Renal pelvis (tissue), 4 donors: ENCODE data around the gene MYO1H. TPM values are rescaled to one million over a fixed set of nuclear protein-coding genes. Genes with fewer than 3 reads are reported as not detected.

Source experiments
- DNase-seq: peaks from one replicate; pipeline ENCODE4 v3.0.0-alpha.2; 2013
- polyA plus RNA-seq, 3 donors: library from polyadenylated mRNA; unstranded; fragments of 120-200 nt; gene quantifications; one replicate each; pipeline ENCODE4 v1.2.1, GENCODE V29; 2013; ENCODE audit not compliant: insufficient read length in 3 of 3

Gene MYO1H
- polyA plus RNA-seq, 3 donors: 1.3 to 3.9 (median 1.5) TPM

DNA sequence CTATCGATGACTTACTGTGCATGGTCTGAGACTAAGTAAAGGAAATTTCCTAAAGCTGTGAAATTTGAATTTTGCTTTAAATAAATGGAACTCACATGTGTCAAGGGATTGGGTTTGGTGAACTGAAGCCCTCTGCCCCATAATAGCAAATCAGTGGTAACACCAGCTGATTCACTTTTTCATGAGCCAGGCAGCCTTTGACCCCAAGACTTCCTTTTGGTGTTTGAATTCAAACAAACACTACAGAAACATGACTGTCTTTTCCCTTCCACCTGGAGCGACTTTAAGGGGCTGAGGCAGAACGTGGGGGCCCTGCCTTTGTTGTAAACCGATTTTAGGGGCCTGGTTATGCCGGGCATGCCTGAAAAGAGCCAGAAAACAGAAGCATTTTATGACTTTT is 100.6 kb downstream of the MYO1H start:
- DNase-seq: no peak

DNA sequence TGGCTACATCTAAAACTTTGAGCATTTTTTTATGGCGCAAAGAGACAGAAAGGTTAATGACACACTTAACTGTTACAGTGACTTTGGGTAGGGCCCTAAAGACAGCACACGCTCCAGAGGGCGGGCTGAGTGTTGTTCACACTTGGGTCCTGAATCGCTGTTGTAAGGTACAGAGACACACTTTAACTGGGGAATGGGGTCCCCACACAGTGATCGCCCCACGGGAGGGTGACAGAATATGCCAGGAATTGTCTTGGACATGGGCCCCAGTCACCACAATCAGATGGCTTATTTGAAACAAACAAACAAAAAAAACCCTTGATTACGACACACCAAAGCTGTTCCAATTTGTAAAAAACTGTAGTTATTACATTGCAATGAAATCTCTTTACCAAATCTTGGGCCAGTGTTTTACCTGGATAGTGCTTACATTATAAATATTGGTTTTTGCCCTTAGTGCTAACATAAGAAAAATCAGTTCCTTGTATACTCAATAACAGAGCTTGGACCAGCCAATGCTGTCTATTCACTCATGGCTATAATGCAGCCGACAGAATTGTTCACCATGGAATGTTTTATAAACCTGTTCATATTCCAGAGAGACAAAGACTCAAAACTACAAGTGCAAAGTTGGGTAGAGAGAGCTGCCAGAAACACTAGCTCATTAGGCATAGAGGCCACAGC is 101.1 kb downstream of the MYO1H start:
- no peak for DNase-seq

GRCh38 chr12:109449845-109450532 is 102.3 kb downstream of the MYO1H start:
- DNase-seq: no peak

GRCh38 chr12:109450980-109451379 is 103.3 kb downstream of the MYO1H start:
- no peak for DNase-seq

GRCh38 chr12:109451400-109451799 is 103.7 kb downstream of the MYO1H start:
- DNase-seq: no peak

DNA sequence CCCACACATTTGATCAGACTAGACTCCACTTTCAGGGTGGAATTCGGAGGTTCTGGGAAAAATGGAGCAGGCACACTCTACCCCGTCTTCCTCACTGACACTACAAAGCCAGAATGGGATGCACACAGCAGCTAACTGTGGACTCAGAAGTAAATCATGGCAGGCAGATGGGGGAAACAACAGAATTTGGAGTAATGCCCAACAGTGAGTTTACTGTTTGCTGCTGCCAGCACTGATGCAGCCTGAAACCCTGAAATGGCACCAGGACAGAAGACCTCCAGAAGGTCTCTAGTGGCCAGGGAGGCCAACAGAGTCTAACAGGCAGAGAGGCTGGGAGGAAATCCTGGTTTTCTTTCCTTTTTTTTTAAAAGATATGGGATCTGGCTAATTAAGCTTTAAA is 104.8 kb downstream of the MYO1H start:
- no peak for DNase-seq

DNA sequence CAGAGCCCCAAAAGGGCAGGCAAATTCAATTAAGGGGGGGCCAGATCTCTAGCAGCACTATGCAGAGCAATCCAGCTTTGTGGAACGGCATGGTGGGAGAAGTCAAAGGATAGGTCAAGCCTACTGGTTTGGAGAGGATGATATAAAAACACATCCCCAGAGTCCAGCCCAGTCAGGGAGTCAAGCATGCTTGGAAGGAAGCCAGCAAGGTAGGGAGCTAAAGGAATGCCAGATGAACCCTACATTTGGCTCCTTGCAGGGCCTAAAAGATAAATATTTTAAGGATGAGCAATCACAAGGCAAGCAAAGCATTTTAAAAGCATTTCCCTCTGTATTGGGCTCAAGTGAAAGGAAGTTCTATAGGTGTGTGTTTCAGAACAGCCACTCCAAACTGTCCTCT is 108.0 kb downstream of the MYO1H start:
- DNase-seq: no peak

- DNase-seq: no peak
Observed at GRCh38 chr12:109458086-109458485, 110.4 kb downstream of the MYO1H start.

GRCh38 chr12:109458771-109459208 is 111.1 kb downstream of the MYO1H start:
- peak; percentile 52 for DNase-seq

DNA sequence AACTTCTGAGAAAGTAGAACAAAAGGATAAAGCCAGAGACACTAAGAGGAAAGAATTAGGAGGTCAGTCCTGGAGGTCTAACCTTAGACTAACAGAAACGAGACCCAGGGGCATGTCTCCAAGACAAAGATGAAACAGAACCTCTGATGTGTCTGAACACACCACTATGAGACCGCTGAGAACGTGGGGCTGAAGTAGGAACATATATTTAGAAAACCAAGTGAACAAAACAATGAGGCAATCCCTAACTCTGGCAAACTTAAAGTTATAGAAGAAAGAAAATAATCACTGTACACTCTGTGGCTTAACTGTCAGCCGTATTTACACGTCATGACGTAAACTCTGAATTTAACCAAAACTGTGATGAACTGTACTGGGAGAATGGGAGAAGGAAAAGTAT is 111.5 kb downstream of the MYO1H start:
- DNase-seq: no peak

GRCh38 chr12:109460538-109460937 is 112.8 kb downstream of the MYO1H start:
- DNase-seq: no peak

GRCh38 chr12:109461049-109461845 is 113.5 kb downstream of the MYO1H start:
- DNase-seq: no peak

DNA sequence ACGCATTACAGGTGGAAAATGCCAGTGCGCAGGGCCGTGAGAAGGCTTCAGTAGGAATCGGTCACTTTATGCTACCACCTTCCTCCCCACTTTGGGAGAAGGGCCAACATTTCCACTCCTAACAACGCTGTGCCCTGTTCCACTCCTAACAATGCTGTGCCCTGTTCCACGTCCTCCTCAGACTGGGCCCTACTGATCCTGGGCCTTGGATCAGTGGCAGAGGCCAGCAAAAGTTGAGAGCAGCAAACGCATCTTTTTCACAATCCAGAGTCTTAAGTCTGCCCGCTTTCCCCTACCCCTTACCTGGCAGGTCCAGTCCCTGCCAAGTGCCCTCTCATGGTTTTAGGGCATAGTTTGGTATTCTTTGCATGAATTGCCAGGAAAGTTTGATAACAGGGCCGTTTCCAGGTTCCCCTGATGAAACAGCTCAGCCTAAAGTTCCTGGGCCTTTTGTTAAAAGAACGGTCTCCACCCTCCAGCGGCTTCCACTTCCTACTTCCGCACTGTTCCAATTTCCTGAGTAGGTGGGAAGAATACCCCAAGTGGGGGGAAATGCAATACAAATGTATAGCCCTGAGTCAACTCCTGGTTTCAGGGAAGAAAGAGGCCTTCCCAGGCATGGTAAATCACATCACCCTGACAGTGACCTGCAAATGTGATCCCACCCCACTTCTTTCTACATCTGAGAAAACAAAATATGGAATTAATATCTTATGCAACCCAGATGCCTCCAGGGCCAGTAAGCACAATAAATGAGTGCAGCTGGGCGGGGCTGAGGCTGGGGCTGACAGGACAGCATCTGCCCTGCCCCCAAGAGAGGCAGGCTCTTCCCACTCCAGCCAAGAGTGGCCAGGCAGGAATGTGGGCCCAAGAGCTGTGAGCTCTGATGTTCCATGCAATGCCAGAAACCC is 114.4 kb downstream of the MYO1H start:
- peak; percentile 77 for DNase-seq

DNA sequence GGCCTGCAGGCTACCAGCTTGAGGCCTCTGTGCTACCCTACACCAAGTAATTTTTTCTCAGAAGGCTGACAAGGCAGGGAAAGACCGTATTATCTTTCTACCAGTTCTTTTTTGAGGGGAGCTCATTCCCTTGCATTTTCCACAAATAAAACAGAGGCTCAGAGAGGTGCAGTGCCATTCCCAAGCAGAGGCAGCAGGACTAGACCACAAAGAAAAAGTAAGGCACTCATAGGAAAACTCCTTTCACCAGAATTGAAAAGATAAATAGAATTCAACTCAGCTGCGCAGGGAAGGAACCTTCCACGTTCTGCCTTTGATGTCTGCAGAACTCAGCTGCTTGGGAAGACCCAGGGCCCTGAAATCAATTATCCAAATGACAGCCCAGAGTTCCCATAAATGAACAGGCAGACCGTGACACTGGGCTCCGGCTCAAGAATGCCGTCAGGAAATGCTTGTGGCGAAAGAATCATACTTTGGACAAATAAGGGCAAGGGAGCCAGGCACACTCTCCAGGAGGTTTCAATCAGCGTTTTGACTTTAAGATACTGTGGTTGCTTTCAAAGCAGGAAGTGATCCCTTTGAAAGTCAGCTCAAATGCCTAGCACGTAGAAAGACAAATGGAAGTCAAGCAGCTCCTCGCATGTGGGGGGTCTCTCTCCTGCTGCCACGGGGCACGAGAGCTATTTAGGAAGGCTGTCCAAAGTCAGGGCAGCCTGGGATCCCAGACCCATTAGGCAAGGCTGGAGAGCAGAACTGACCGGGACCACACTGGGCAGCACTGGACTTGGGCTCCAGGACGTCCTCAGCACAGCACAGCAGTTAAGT is 115.4 kb downstream of the MYO1H start:
- DNase-seq: peak; percentile 95

DNA sequence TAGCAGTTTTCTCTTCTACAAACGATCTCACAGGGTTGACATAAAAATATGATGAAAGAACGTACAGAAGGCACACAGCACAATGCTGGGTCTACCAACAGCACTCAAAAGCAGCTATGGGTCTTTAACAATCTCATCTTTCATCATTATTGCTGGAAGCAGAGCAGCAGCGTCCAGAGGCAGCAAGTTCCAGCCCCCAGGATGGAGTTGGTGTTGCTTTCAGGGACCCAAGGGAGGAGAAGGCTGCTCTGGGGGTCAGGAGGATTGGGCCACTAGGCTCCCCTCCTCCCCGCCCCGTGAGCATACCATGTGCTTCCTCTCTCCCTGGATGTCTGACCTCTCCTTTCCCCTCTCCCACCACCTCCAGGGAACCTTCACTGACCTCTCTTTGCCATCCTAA is 116.1 kb downstream of the MYO1H start:
- DNase-seq: no peak

DNA sequence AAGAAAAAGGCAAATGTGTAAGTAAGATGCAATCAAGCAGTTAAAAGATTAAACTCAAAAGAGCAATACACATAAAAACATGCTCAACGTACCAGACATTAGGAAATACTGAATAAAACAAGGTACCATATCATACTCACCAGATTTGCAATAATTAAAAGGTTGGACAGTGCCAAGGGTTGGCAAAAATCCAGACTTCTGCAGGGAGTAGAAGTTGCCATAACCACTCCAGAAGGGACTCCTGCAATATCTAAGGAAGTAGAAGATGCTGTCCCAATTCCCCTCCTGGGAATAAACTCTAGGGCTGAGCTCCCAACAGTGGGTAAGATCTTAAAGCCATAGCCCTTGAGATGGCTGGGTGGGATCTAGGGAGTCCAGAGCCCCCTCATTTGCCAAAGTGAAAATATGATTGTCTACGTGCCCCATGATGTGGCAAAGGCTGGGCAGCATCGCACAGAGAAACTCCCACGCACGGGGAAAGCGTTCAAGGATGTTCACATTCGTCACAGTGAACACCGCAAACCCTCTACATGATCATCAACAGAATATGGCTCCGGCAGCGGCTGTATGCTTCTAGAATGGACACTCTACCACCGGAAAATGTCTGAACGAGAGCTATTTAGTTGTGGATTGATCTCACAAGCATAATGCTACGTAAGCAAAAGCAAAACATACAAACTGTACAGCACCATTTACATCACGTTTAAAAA is 117.1 kb downstream of the MYO1H start:
- DNase-seq: no peak

DNA sequence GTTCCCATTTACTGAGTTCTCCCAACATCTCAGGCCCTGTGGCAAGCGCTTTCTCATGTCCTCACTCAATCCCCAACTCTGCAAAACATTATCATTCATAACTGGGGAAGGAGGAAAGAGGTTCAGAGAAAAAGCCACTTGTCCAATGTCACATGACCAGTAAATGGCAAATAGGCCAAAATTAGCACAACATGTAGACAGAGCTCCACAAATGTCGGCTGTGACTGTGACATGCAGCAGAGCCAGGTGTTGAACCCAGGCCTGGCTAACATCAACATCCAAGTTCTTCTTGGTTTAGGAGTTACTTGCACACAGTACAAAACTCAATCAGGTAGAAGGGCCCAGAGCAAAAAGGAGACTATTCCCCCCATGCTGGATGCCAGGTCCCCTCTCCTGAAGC is 118.6 kb downstream of the MYO1H start:
- DNase-seq: no peak

GRCh38 chr12:109466821-109467220 is 119.1 kb downstream of the MYO1H start:
- DNase-seq: no peak

DNA sequence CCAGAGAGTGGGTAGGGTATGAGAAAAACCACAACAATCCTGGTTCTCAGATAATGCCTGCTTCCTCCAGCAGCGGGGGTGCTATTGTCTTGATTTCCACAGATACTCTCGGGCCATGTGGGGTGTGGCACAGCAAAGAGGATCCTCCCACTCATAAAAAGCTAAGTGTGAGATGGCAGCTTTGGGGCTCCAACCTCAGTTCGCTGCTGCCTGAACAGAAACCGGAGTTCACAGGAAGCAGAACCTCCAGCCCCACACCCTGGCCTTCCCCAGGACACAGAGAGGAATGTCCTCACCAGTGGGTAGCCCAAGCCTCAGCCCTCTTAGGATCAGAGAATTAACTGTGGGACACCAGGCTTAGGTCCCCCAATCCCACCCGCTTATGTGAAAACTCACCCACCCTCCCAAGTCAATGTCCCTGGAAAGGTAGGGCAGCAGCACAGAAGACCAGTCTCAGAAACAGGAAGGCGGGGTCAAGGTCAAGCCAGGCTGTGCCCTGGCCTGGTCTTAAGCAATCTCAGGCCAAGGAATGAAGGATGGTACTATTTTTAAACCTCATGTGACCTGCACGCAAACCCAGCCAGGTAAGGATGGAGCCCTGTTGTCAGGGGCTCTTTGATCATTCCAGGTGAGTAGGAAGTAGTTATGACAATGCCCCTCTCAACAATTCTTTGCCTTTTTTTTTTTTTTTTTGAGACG is 120.4 kb downstream of the MYO1H start:
- DNase-seq: no peak

DNA sequence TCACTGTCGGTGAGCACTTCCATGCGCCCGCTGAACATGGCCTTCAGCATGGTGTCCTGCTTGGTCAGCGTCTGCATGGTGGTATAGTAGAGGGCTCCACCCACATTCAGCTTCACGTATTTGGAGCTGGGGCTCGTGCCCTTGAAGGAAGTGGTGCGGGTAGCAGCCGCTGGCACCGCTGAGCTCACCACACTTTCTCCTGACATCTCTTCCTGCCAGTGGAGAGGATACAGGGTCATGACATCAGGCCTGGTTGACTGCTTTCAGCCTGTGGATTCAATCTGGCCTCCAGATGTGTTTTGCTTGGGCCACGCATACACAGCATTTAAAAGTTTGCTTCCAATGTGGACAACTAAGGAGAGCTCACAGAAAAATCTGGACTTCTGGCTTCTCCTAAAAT is 121.8 kb downstream of the MYO1H start:
- DNase-seq: no peak
